ENCODE measurements around the gene ATXN7L2. TPM values are rescaled to one million over a fixed set of nuclear protein-coding genes. Genes with fewer than 3 reads are reported as not detected.

Gene ATXN7L2
- total and polyA plus RNA-seq, 10 of the 15 experiments (the other 5 are each of a cell fraction or from before 2014, with no cell fraction given): 0.27 to 7.4 (median 4.9) TPM

DNA sequence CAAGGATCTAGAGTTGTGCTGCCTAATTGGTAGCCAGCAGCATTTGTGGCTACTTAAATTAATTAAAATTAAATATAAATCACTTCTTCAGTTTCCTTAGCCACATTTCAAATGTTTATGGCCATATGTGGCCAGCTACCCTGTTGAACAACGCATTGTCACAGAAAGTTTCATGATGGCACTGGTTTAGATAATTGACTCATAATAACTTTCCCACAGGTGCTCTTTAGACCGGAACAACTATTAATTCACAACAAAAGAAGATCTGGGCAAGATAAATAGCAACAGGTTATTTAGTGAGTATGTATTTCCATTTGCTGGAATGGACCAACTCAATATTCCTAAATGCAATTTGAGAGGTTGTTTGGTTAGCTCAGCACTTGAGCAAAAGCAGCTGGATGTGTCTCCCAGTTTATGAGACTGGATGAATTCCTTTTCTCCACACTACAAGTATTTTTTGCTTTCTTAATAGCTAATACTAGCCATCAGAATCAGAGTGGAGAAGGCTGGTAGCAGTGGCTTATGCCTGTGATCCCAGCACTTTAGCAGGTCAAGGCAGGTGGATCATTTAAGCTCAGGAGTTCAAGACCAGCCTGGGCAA lies 29.5 kb downstream of the ATXN7L2 start (continued):
- TF ChIP-seq ZNF687 (IDR thresholded peaks at IDR 0.05) (no peak), ZNF274 (IDR thresholded peaks at IDR 0.05; ENCODE audit: insufficient read depth, insufficient read length) (no peak), MLLT1 (IDR thresholded peaks at IDR 0.05) (no peak), CBX5 (IDR thresholded peaks at IDR 0.05; ENCODE audit: low read depth) (no peak), SPI1 (IDR thresholded peaks at IDR 0.05; ENCODE audit: borderline replicate concordance, insufficient read depth, low read depth, low read length) (no peak), RAD21 (IDR thresholded peaks at IDR 0.05; ENCODE audit: insufficient read depth, low read depth, low read length) (no peak), CBX3 (IDR thresholded peaks at IDR 0.05; ENCODE audit: borderline replicate concordance, low read depth) (no peak), LARP7 (IDR thresholded peaks at IDR 0.05) (no peak), CREM (IDR thresholded peaks at IDR 0.05; ENCODE audit: low read depth) (no peak), BCL3 (IDR thresholded peaks at IDR 0.05; ENCODE audit: borderline replicate concordance, insufficient read depth, low read depth, low read length, poor library complexity, severe bottlenecking) (no peak), HDAC2 (IDR thresholded peaks at IDR 0.05) (no peak), SMAD1 (IDR thresholded peaks at IDR 0.05; ENCODE audit: low read depth, partially characterized antibody) (no peak), SIX5 (IDR thresholded peaks at IDR 0.05; ENCODE audit: low read depth, low read length, severe bottlenecking) (no peak), ASH2L (IDR thresholded peaks at IDR 0.05; ENCODE audit: borderline replicate concordance, low read depth) (no peak)

Measured in GM12878 (cell line).